ENCODE data around the gene JPT2. TPM values are rescaled to one million over a fixed set of nuclear protein-coding genes. Genes with fewer than 3 reads are reported as not detected.

The JPT2 gene
- total RNA-seq, 1 experiment from 2014 or later, result 150 TPM

DNA sequence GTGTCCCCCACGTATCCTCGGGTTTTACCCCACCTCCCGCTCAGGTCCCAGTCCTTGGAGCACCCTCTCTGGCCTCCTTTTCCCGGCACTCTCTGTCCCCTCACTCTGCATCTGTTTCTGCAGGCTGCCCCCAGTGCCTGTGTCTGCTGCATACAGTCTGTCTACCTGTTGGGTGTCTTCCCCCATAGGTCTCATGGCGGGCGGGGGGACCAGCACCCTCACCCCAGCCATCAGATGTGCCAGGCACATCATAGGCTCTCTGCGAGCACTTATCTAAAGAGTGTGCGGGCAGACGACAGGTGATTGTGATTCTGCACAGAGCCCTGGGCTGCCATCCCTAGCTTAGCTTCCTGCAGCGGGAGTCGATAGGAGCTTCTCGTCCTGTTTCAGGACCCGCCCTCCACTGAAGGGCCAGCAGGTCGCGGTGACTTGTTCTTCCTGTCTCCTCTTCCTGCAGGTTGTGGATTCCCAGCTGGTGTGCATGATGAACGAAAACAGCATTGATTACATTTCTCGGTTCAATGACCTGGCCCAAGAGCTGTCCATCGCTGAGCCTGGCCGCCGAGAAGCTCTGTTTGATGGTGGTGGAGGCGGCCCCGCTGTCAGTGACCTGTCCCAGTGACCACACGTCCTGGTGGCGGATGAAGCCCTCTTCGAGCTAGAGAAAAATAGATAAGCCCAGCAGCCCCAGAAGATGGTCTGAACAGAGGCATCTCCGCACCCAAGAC, 4.5 kb upstream of the JPT2 start (continued):
- TF ChIP-seq, protein P1, sequence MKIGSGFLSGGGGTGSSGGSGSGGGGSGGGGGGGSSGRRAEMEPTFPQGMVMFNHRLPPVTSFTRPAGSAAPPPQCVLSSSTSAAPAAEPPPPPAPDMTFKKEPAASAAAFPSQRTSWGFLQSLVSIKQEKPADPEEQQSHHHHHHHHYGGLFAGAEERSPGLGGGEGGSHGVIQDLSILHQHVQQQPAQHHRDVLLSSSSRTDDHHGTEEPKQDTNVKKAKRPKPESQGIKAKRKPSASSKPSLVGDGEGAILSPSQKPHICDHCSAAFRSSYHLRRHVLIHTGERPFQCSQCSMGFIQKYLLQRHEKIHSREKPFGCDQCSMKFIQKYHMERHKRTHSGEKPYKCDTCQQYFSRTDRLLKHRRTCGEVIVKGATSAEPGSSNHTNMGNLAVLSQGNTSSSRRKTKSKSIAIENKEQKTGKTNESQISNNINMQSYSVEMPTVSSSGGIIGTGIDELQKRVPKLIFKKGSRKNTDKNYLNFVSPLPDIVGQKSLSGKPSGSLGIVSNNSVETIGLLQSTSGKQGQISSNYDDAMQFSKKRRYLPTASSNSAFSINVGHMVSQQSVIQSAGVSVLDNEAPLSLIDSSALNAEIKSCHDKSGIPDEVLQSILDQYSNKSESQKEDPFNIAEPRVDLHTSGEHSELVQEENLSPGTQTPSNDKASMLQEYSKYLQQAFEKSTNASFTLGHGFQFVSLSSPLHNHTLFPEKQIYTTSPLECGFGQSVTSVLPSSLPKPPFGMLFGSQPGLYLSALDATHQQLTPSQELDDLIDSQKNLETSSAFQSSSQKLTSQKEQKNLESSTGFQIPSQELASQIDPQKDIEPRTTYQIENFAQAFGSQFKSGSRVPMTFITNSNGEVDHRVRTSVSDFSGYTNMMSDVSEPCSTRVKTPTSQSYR (CRISPR knock-in tag; IDR thresholded peaks at IDR 0.05), result no peak

- POLR2A ChIA-PET, result no interaction called here
- CTCF ChIA-PET, result interaction anchor here (1.1 to 2.5 kb wide), 3 partner anchors 32 to 89 kb away, joined by 3 to 7 read pairs (median 4); partner anchors contain the start of gene MAPK8IP3
- DNase-seq (ENCODE audit: low spot score) (no peak), ATAC-seq (no peak)
- Mint-ChIP-seq H3K27ac (no peak overlapping the region), H3K4me3 (no peak overlapping the region), H3K4me1 (peaks cover 8% of the 10 kb centered on the region), H3K9me3 (no peaks in the 10 kb centered on the region), H3K27me3 (ENCODE audit: low read depth) (no peaks in the 10 kb centered on the region), H3K36me3 (peaks cover 52% of the 10 kb centered on the region)
- TF ChIP-seq, protein P2, sequence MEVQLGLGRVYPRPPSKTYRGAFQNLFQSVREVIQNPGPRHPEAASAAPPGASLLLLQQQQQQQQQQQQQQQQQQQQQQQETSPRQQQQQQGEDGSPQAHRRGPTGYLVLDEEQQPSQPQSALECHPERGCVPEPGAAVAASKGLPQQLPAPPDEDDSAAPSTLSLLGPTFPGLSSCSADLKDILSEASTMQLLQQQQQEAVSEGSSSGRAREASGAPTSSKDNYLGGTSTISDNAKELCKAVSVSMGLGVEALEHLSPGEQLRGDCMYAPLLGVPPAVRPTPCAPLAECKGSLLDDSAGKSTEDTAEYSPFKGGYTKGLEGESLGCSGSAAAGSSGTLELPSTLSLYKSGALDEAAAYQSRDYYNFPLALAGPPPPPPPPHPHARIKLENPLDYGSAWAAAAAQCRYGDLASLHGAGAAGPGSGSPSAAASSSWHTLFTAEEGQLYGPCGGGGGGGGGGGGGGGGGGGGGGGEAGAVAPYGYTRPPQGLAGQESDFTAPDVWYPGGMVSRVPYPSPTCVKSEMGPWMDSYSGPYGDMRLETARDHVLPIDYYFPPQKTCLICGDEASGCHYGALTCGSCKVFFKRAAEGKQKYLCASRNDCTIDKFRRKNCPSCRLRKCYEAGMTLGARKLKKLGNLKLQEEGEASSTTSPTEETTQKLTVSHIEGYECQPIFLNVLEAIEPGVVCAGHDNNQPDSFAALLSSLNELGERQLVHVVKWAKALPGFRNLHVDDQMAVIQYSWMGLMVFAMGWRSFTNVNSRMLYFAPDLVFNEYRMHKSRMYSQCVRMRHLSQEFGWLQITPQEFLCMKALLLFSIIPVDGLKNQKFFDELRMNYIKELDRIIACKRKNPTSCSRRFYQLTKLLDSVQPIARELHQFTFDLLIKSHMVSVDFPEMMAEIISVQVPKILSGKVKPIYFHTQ (CRISPR knock-in tag; IDR thresholded peaks at IDR 0.05), result no peak
- TF ChIP-seq ZNF219 (CRISPR knock-in tag; IDR thresholded peaks at IDR 0.05; ENCODE audit: borderline replicate concordance), result no peak
- no peak for TF ChIP-seq TEAD4 (CRISPR knock-in tag; IDR thresholded peaks at IDR 0.05)
- TF ChIP-seq ETV6 (CRISPR knock-in tag; IDR thresholded peaks at IDR 0.05), result no peak
- TF ChIP-seq CTCF (IDR thresholded peaks at IDR 0.05), result no peak
- no peak for TF ChIP-seq EMX1 (CRISPR knock-in tag; IDR thresholded peaks at IDR 0.05)
- TF ChIP-seq, protein P3, sequence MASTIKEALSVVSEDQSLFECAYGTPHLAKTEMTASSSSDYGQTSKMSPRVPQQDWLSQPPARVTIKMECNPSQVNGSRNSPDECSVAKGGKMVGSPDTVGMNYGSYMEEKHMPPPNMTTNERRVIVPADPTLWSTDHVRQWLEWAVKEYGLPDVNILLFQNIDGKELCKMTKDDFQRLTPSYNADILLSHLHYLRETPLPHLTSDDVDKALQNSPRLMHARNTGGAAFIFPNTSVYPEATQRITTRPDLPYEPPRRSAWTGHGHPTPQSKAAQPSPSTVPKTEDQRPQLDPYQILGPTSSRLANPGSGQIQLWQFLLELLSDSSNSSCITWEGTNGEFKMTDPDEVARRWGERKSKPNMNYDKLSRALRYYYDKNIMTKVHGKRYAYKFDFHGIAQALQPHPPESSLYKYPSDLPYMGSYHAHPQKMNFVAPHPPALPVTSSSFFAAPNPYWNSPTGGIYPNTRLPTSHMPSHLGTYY (CRISPR knock-in tag; IDR thresholded peaks at IDR 0.05), result no peak
- TF ChIP-seq RELA (CRISPR knock-in tag; IDR thresholded peaks at IDR 0.05; ENCODE audit: borderline replicate concordance), result no peak
- TF ChIP-seq, protein P4, sequence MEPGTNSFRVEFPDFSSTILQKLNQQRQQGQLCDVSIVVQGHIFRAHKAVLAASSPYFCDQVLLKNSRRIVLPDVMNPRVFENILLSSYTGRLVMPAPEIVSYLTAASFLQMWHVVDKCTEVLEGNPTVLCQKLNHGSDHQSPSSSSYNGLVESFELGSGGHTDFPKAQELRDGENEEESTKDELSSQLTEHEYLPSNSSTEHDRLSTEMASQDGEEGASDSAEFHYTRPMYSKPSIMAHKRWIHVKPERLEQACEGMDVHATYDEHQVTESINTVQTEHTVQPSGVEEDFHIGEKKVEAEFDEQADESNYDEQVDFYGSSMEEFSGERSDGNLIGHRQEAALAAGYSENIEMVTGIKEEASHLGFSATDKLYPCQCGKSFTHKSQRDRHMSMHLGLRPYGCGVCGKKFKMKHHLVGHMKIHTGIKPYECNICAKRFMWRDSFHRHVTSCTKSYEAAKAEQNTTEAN (CRISPR knock-in tag; IDR thresholded peaks at IDR 0.05), result no peak
- TF ChIP-seq FOXJ3 (CRISPR knock-in tag; IDR thresholded peaks at IDR 0.05; ENCODE audit: borderline replicate concordance), result no peak
- TF ChIP-seq, protein P5, sequence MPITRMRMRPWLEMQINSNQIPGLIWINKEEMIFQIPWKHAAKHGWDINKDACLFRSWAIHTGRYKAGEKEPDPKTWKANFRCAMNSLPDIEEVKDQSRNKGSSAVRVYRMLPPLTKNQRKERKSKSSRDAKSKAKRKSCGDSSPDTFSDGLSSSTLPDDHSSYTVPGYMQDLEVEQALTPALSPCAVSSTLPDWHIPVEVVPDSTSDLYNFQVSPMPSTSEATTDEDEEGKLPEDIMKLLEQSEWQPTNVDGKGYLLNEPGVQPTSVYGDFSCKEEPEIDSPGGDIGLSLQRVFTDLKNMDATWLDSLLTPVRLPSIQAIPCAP (CRISPR knock-in tag; IDR thresholded peaks at IDR 0.05), result no peak
- TF ChIP-seq ZSCAN18 (CRISPR knock-in tag; IDR thresholded peaks at IDR 0.05), result no peak
- TF ChIP-seq SMAD3 (CRISPR knock-in tag; IDR thresholded peaks at IDR 0.05; ENCODE audit: borderline replicate concordance), result no peak
- no peak for TF ChIP-seq KAT7 (CRISPR knock-in tag; IDR thresholded peaks at IDR 0.05; ENCODE audit: borderline replicate concordance)
- TF ChIP-seq SP1 (CRISPR knock-in tag; conservative IDR thresholded peaks at IDR 0.05), result no peak
These were observed 3.8 kb upstream of the JPT2 start for GRCh38 chr16:1674306-1674705.

All from WTC11 (cell line).